Omental fat pad (tissue), 4 donors: ENCODE results near the gene AOAH. TPM values are rescaled to one million over a fixed set of nuclear protein-coding genes. Genes with fewer than 3 reads are reported as not detected.

Source experiments
- ATAC-seq: fragments of 150-250 bp; one replicate; pipeline ENCODE4 v1.9.1; 2016; ENCODE audit warnings: mild to moderate bottlenecking, moderate library complexity; ENCODE audit not compliant: low FRiP score
- DNase-seq: peaks from one replicate; pipeline ENCODE4 v3.0.0-alpha.2; 2019; ENCODE audit warnings: low spot score
- total RNA-seq, 4 donors: library from RNA; depleted of rRNA; stranded (reverse); fragments of >200 nt; gene quantifications; one replicate each; pipeline ENCODE4 v1.1.0, GENCODE V29; 2016
- TF ChIP-seq, protein P1 (sequence below), 3 donors: fragments of 450-650 bp; IDR thresholded peaks; one replicate each; pipeline ENCODE4 v1.5.1; 2016 to 2017; ENCODE audit warnings: antibody characterized with exemption in 3 of 3, mild to moderate bottlenecking in 3 of 3, moderate library complexity in 2 of 3

Gene AOAH
- total RNA-seq, 4 donors from 2014 or later: 5.8 to 27.9 (median 16.7) TPM

DNA sequence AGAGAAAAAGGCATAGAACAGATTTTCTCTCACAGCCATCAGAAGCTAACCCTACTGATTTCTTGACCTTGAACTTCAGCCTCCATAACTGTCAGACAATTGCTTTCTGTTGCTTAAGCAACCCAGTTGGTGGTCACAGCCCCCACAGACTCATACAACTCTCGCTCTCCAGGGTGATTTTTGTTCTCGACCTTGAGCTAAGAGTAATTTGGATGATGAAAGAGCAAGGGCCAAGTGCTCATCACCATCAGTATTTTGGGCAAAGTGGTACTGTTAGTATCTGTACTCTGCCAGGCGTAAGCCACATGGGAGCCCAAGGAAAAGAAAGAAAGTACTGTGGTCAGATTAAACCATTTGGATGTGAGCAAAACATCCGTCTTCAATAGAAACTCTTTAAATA, 81.9 kb downstream of the AOAH start:
- TF ChIP-seq, protein P1, sequence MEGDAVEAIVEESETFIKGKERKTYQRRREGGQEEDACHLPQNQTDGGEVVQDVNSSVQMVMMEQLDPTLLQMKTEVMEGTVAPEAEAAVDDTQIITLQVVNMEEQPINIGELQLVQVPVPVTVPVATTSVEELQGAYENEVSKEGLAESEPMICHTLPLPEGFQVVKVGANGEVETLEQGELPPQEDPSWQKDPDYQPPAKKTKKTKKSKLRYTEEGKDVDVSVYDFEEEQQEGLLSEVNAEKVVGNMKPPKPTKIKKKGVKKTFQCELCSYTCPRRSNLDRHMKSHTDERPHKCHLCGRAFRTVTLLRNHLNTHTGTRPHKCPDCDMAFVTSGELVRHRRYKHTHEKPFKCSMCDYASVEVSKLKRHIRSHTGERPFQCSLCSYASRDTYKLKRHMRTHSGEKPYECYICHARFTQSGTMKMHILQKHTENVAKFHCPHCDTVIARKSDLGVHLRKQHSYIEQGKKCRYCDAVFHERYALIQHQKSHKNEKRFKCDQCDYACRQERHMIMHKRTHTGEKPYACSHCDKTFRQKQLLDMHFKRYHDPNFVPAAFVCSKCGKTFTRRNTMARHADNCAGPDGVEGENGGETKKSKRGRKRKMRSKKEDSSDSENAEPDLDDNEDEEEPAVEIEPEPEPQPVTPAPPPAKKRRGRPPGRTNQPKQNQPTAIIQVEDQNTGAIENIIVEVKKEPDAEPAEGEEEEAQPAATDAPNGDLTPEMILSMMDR (IDR thresholded peaks at IDR 0.05): no peak
- DNase-seq (no peak), ATAC-seq (no peak)

DNA sequence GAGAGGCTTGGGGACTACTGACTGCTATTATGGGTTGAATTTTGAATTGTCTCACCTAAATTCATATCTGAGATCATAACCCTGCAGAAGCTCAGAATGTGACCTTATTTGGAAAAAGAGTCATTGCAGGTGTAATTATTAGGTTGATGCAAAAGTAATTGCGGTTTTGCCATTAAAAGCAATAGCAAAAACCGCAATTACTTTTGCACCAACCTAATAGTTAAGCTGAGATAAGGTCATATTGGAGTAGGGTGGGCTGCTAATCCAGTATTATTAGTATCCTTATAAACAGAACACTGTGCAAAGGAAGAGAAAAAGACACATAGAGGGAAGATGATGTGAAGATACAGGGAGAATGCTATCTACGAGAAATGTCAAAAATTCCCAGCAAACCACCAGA, 82.3 kb downstream of the AOAH start:
- TF ChIP-seq, protein P1 (IDR thresholded peaks at IDR 0.05): no peak
- ATAC-seq: no peak
- DNase-seq: no peak

DNA sequence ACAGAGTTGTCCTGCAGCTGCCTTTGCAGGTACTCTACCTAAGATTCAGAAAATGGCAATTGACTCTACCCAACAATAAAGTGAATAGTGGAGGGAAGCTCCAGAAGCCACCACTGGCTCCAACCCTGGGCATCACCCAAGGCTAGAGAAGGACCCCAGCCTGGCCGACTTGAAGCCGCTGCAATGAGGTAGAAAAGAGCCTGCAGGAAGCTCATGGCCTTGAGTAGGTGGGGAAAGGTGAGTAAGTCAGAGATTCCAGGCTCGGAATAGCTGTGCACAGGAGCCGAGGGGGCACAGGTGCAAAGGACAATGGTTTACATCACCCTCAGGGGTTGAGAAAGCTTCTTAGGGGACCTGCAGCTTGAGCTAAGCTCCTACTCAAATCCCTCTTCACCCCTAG, 83.6 kb downstream of the AOAH start:
- ATAC-seq (no peak), DNase-seq (no peak)
- TF ChIP-seq, protein P1 (IDR thresholded peaks at IDR 0.05): no peak

DNA sequence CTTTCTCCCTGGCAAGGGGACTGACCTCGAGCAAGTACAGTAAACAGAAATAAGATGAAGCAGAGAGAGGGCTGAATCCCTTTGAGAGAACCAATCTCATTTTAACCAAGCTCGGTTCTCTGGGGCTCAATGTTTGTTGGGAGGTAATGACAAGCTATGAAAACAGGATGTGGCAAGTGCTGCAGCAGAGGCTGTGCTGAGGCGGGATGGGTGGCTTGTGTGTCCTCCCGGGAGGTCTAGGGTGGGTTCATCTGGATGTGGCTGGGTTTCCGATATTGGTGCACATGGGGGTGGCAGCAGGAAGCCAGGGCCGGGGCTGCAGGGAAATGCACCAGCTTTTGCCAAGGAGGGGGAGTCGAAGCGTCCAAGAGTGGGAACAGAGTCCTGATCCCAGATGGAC, 84.5 kb downstream of the AOAH start:
- DNase-seq: no peak
- TF ChIP-seq, protein P1 (IDR thresholded peaks at IDR 0.05): no peak
- ATAC-seq: no peak

DNA sequence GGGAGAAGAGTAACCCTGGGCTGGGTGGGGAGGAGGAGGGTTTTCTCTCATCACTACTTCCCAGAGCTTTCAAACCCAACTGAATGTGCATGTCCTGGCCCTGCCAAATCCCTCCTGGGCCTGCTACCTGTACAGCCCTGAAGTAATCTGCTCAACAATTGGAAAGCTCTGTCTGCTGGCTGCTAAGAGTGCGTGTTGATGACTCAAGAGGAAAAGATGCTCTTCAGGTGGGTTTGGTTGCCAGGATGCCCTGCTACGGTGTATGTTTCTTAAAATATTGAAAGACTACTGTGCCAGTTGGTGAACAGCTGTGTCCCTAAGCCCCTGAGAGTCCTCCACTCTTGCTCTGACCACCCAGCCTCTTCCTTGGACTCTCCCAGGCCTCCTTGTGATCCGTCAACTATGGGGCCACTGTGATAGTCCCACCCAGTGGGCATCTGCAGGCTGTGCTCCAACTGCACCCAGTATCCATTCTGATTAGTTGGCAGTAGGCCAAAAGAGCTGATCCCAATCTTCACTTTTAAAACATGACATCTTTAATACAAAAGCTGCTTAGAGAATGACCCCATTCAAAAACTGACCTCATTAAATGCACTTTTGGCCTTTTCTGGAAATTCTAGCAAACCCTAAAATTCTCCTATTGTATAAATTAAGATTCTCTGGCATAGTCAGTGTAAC, 85.6 kb downstream of the AOAH start:
- DNase-seq: no peak
- TF ChIP-seq, protein P1 (IDR thresholded peaks at IDR 0.05): no peak
- no peak for ATAC-seq

DNA sequence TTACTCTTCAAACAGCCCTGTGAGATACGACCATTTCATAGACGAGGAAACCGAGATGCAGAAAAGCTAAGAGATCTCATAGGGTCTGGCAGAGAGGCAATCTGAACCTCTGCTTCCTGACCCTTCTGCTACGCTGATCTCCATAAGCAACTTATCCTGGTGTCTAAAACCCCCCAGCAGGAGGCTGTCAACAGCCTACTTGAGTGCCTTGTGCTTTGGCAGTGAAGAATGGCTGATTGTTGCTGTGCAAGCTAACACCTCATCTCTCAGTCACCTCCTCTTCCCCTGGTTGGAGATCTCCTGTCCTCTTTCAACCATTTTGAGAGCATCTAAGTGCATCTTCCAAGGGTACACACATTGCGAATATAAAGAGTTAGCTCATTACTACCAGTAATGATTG, 86.2 kb downstream of the AOAH start:
- TF ChIP-seq, protein P1 (IDR thresholded peaks at IDR 0.05): no peak
- ATAC-seq: no peak

DNA sequence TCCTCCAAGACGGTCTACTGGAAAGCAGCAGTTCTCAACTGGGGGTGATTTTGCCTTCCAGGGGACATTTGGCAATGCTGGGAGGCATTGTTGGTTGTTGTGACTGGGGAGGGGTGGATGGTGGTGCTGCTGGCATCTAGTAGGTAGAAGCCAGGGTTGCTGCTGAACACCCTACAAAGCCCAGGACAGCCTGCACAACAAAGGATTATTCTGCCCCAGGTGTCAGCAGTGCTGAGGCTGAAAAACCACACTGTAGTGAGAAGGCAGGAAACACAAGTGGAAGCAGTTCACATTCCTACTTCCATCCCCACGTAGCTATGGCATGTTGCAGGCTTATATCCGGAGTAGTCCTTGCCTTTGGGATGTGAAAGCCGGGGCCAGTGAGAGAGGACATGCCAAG, 86.9 kb downstream of the AOAH start:
- ATAC-seq (no peak), DNase-seq (no peak)
- TF ChIP-seq, protein P1 (IDR thresholded peaks at IDR 0.05): no peak

More for the DNA sequence above, 86.2 kb downstream of the AOAH start:
- DNase-seq: no peak
